HepG2 (cell line): Measurements from ENCODE around the gene ATP11B. TPM values are rescaled to one million over a fixed set of nuclear protein-coding genes. Genes with fewer than 3 reads are reported as not detected.

Experiments
- ATAC-seq: fragments of 200-7000 bp; cut with Tn5 transposase; 3 replicates; pipeline ENCODE4 v1.9.1; 2020; ENCODE audit warnings: mild to moderate bottlenecking, moderate library complexity
- BruUV-seq: library from RNA; stranded (reverse); fragments of 400-500 nt; replicated peaks from 2 replicates; lab custom pipeline; 2021; lab: Mats Ljungman, UMichigan
- CTCF ChIA-PET: fragments of 300-600 bp; formaldehyde crosslinking; extraction: SDS; loops from one replicate; lab custom pipeline; 2021; ENCODE audit warnings: low total read pairs, inconsistent platforms, low intra/inter-chr PET ratio; lab: Yijun Ruan, JAX
- POLR2A ChIA-PET: fragments of 350-600 bp; sonication (Branson Sonifier 250); formaldehyde crosslinking; loops from one replicate; lab custom pipeline; 2020; ENCODE audit warnings: antibody characterized with exemption, inconsistent platforms; lab: Yijun Ruan, JAX
- DNase-seq: peaks from one replicate; pipeline ENCODE4 v3.0.0-alpha.2; 2015; ENCODE audit warnings: low spot score
- FAIRE-seq: peaks from 3 replicates; lab custom pipeline; 2011; peaks lifted over from hg19 to GRCh38; lab: Jason Lieb, UNC
- H2AFZ ChIP-seq: one replicate; pipeline ENCODE4 v1.6.1; 2011; ENCODE audit warnings: low read length, inconsistent platforms
- H3K27ac ChIP-seq: fragments of 300-600 bp; 3 replicates; pipeline ENCODE4 v1.8.0; 2011; ENCODE audit warnings: mixed run types, mild to moderate bottlenecking, mixed read lengths, low read length, inconsistent platforms; ENCODE audit not compliant: insufficient read depth; ENCODE audit errors: extremely low read length
- H3K27me3 ChIP-seq, 2 experiments: fragments of 200-600 bp in 1 of 2; 2 replicates in 1 of 2; 3 replicates in 1 of 2; pipeline versions ENCODE4 v1.6.0 to v1.8.0; 2011; ENCODE audit warnings: low read length in 2 of 2, mild to moderate bottlenecking in 2 of 2, moderate library complexity in 2 of 2, inconsistent platforms in 1 of 2; ENCODE audit not compliant: insufficient read depth in 2 of 2, control insufficient read depth in 1 of 2
- H3K36me3 ChIP-seq, 2 experiments: fragments of 200-600 bp in 1 of 2; replicated peaks in 1 of 2; 2 replicates in 1 of 2; 3 replicates in 1 of 2; pipeline versions ENCODE4 v1.5.1 to v1.8.0; 2011; ENCODE audit warnings: low read length in 2 of 2, inconsistent platforms in 1 of 2; ENCODE audit not compliant: insufficient read depth in 2 of 2, control insufficient read depth in 1 of 2
- H3K4me1 ChIP-seq: 2 replicates; pipeline ENCODE4 v1.5.1; 2012; ENCODE audit warnings: low read length, inconsistent platforms; ENCODE audit not compliant: insufficient read depth
- H3K4me2 ChIP-seq: 2 replicates; pipeline ENCODE4 v1.6.0; 2011; ENCODE audit warnings: low read depth, low read length, inconsistent platforms
- H3K4me3 ChIP-seq, 3 experiments: fragments of 200-600 bp in 1 of 3; sonication (generic), shearing (Covaris generic) in 1 of 3; replicated peaks in 1 of 3; 2 replicates each; pipeline ENCODE4 v1.5.1; 2011 to 2016; ENCODE audit warnings: low read length in 3 of 3, inconsistent platforms in 2 of 3, low read depth in 2 of 3, mild to moderate bottlenecking in 2 of 3, control low read depth in 1 of 3, mixed read lengths in 1 of 3; ENCODE audit not compliant: insufficient read depth in 1 of 3
- H3K79me2 ChIP-seq: one replicate; pipeline ENCODE4 v1.6.1; 2011; ENCODE audit warnings: low read length, inconsistent platforms; ENCODE audit not compliant: insufficient read depth
- H3K9ac ChIP-seq: 2 replicates; pipeline ENCODE4 v1.6.0; 2011; ENCODE audit warnings: mild to moderate bottlenecking, low read depth, low read length, inconsistent platforms; ENCODE audit not compliant: insufficient read depth
- H3K9me3 ChIP-seq: 2 replicates; pipeline ENCODE4 v1.5.1; 2012; ENCODE audit warnings: mild to moderate bottlenecking, low read length
- H4K20me1 ChIP-seq: 2 replicates; pipeline ENCODE4 v1.6.0; 2011; ENCODE audit warnings: inconsistent platforms, mild to moderate bottlenecking, low read length, moderate library complexity; ENCODE audit not compliant: insufficient read depth
- ATRX ChIP-seq: sonication (generic); formaldehyde crosslinking; IDR thresholded peaks from 2 replicates; pipeline ENCODE4 v1.4.0; 2020; ENCODE audit warnings: missing genetic modification reagents, borderline replicate concordance
- GTF3A ChIP-seq: sonication (generic); formaldehyde crosslinking; conservative IDR thresholded peaks from 2 replicates; pipeline ENCODE4 v1.4.0; 2020; ENCODE audit warnings: mild to moderate bottlenecking, missing genetic modification reagents
- KDM1A ChIP-seq: IDR thresholded peaks from 2 replicates; pipeline ENCODE4 v1.6.1; 2016; ENCODE audit warnings: missing compliant biosample characterization
- MIER3 ChIP-seq: IDR thresholded peaks from 2 replicates; pipeline ENCODE4 v1.6.1; 2016; ENCODE audit warnings: missing compliant biosample characterization, borderline replicate concordance
- NCOA2 ChIP-seq: sonication (generic); formaldehyde crosslinking; IDR thresholded peaks from 2 replicates; pipeline ENCODE4 v1.8.0; 2022; ENCODE audit warnings: inconsistent platforms
- PRPF4 ChIP-seq: fragments of 200-400 bp; formaldehyde crosslinking; IDR thresholded peaks from 2 replicates; pipeline ENCODE4 v1.6.1; 2016; ENCODE audit warnings: low read length, low read depth; ENCODE audit not compliant: poor library complexity, severe bottlenecking
- RAD21 ChIP-seq: fragments of 450-650 bp; formaldehyde crosslinking; IDR thresholded peaks from 2 replicates; pipeline ENCODE4 v1.5.0; 2020; ENCODE audit warnings: mild to moderate bottlenecking
- RELA ChIP-seq: sonication (generic); formaldehyde crosslinking; IDR thresholded peaks from 2 replicates; pipeline ENCODE4 v1.4.0; 2020; ENCODE audit warnings: missing genetic modification reagents
- SNAI1 ChIP-seq: sonication (generic); formaldehyde crosslinking; IDR thresholded peaks from 2 replicates; pipeline ENCODE4 v1.5.0; 2020; ENCODE audit warnings: mild to moderate bottlenecking, missing genetic modification reagents, borderline replicate concordance
- TBX2 ChIP-seq: sonication (generic); formaldehyde crosslinking; IDR thresholded peaks from 2 replicates; pipeline ENCODE4 v1.5.0; 2020; ENCODE audit warnings: missing genetic modification reagents, mild to moderate bottlenecking, borderline replicate concordance
- ZNF451 ChIP-seq: sonication (generic); formaldehyde crosslinking; IDR thresholded peaks from 2 replicates; pipeline ENCODE4 v1.5.0; 2020; ENCODE audit warnings: mild to moderate bottlenecking, missing genetic modification reagents
- ZNF652 ChIP-seq: IDR thresholded peaks from 2 replicates; pipeline ENCODE4 v1.6.1; 2016; ENCODE audit warnings: low read depth, borderline replicate concordance
- ZNF788 ChIP-seq: sonication (generic); formaldehyde crosslinking; IDR thresholded peaks from 2 replicates; pipeline ENCODE4 v1.5.0; 2020; ENCODE audit warnings: mild to moderate bottlenecking, missing genetic modification reagents, borderline replicate concordance
- WGBS: methylation state at CpG from one replicate; pipeline ENCODE4 v1.1.6; 2017; ENCODE audit warnings: low lambda C conversion rate; 5-methylcytosine and 5-hydroxymethylcytosine counted together
- in situ Hi-C: cut with HindIII; loops from 2 replicates; pipeline ENCODE4 v1.10.0; 2017; ENCODE audit warnings: low pct_unique_long_range_greater_than_20kb; ENCODE audit not compliant: extremely low pct_ligation_motif_present
- intact Hi-C: fragments of 100-400 bp; cut with micrococcal nuclease; formaldehyde crosslinking; loops from one replicate; pipeline ENCODE4 v1.10.0; 2022; ENCODE audit not compliant: unreplicated experiment
- polyA plus RNA-seq, 8 experiments: library from polyadenylated mRNA; depleted of rRNA in 3 of 8; stranded (reverse) in 7 of 8; unstranded in 1 of 8; fragments of >200 nt; fragmentation: Illumina TruSeq in 4 of 8; extraction: Trizol in 4 of 8; gene quantifications; 2 replicates each; pipeline versions ENCODE4 v1.2.1 to v1.2.3, GENCODE V29; 2011 to 2016; ENCODE audit warnings: low read depth in 4 of 8, missing spikeins in 1 of 8, mixed read lengths in 1 of 8; ENCODE audit not compliant: insufficient read depth in 1 of 8
- total RNA-seq, 5 experiments: library from RNA; depleted of rRNA; stranded (reverse); fragments of >200 nt; fragmentation: Illumina TruSeq; extraction: Trizol; gene quantifications; 2 replicates each; pipeline ENCODE4 v1.2.3, GENCODE V29; 2016; ENCODE audit warnings: low read depth in 1 of 5
- TF ChIP-seq, protein P1 (sequence below): sonication (generic); formaldehyde crosslinking; IDR thresholded peaks from 2 replicates; pipeline ENCODE4 v1.5.1; 2020; ENCODE audit warnings: mild to moderate bottlenecking, moderate library complexity, missing genetic modification reagents
- TF ChIP-seq, protein P2 (sequence below): sonication (generic); formaldehyde crosslinking; IDR thresholded peaks from 2 replicates; pipeline ENCODE4 v1.5.1; 2020; ENCODE audit warnings: mild to moderate bottlenecking, missing genetic modification reagents, moderate library complexity

The ATP11B gene
- total and polyA plus RNA-seq, 2 of the 13 experiments (the other 11 are each of a cell fraction or from before 2014, with no cell fraction given): 10.1 to 22.9 TPM

DNA sequence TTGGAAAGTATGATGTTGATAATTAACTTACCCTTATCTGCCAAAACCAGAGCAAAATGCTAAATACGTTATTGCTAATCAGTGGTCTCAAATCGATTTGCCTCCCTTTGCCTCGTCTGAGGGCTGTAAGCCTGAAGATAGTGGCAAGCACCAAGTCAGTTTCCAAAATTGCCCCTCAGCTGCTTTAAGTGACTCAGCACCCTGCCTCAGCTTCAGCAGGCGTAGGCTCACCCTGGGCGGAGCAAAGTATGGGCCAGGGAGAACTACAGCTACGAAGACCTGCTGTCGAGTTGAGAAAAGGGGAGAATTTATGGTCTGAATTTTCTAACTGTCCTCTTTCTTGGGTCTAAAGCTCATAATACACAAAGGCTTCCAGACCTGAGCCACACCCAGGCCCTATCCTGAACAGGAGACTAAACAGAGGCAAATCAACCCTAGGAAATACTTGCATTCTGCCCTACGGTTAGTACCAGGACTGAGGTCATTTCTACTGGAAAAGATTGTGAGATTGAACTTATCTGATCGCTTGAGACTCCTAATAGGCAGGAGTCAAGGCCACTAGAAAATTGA is 127.3 kb downstream of the ATP11B start:
- Histone ChIP-seq H3K9me3 (no peaks in the 10 kb centered on the region), H3K79me2 (no peaks in the 10 kb centered on the region), H4K20me1 (no peaks in the 10 kb centered on the region), H3K36me3 (peaks cover 0 to 1% of the 10 kb centered on the region in 2 experiments; a peak in 1 of 5 replicates), H3K27me3 (no peaks in the 10 kb centered on the region), H2AFZ (no peak overlapping the region), H3K4me1 (no peaks in the 10 kb centered on the region), H3K9ac (no peak overlapping the region), H3K27ac (no peak overlapping the region), H3K4me2 (no peak overlapping the region), H3K4me3 (no peak overlapping the region)
- TF ChIP-seq KDM1A (CRISPR knock-in tag): no peak
- TF ChIP-seq ZNF652 (CRISPR knock-in tag): no peak
- TF ChIP-seq, protein P1, sequence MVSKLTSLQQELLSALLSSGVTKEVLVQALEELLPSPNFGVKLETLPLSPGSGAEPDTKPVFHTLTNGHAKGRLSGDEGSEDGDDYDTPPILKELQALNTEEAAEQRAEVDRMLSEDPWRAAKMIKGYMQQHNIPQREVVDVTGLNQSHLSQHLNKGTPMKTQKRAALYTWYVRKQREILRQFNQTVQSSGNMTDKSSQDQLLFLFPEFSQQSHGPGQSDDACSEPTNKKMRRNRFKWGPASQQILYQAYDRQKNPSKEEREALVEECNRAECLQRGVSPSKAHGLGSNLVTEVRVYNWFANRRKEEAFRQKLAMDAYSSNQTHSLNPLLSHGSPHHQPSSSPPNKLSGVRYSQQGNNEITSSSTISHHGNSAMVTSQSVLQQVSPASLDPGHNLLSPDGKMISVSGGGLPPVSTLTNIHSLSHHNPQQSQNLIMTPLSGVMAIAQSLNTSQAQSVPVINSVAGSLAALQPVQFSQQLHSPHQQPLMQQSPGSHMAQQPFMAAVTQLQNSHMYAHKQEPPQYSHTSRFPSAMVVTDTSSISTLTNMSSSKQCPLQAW: no peak
- no peak for TF ChIP-seq RAD21
- TF ChIP-seq RELA (CRISPR knock-in tag): no peak
- no peak for TF ChIP-seq MIER3
- TF ChIP-seq PRPF4: no peak
- TF ChIP-seq GTF3A (CRISPR knock-in tag): no peak
- no peak for TF ChIP-seq TBX2 (CRISPR knock-in tag)
- no peak for TF ChIP-seq NCOA2 (CRISPR knock-in tag)
- TF ChIP-seq ZNF451 (CRISPR knock-in tag): no peak
- TF ChIP-seq ATRX (CRISPR knock-in tag): no peak
- TF ChIP-seq ZNF788 (CRISPR knock-in tag): no peak
- TF ChIP-seq, protein P2, sequence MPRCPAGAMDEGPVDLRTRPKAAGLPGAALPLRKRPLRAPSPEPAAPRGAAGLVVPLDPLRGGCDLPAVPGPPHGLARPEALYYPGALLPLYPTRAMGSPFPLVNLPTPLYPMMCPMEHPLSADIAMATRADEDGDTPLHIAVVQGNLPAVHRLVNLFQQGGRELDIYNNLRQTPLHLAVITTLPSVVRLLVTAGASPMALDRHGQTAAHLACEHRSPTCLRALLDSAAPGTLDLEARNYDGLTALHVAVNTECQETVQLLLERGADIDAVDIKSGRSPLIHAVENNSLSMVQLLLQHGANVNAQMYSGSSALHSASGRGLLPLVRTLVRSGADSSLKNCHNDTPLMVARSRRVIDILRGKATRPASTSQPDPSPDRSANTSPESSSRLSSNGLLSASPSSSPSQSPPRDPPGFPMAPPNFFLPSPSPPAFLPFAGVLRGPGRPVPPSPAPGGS (CRISPR knock-in tag): no peak
- TF ChIP-seq SNAI1 (CRISPR knock-in tag): no peak
- no TSS peak for BruUV-seq
- in situ Hi-C loops: no loop called here
- CTCF ChIA-PET: no interaction called here
- WGBS: 76% methylated on average over 9 of the region's 9 CpGs
- intact Hi-C loops: no loop called here
- no peak for DNase-seq
- POLR2A ChIA-PET: no interaction called here
- no peak; the same call in 2 of the 3 replicates for ATAC-seq
- FAIRE-seq: no peak
